Stimulated activated CD4-positive, alpha-beta T cell treated with anti-CD3 and anti-CD28 coated beads, Interleukin-15, amount 100 ng/mL, for 24 hours (primary cell): ENCODE measurements around the gene NCKAP1.
"Not testable (repeated sequence)": the region's sequence is repeated elsewhere in the genome, so short reads cannot be mapped to it uniquely, and the experiment has no call there.

Source experiments
- DNase-seq: peaks from one replicate; pipeline ENCODE4 v3.0.0-alpha.2; 2020

Gene NCKAP1

DNA sequence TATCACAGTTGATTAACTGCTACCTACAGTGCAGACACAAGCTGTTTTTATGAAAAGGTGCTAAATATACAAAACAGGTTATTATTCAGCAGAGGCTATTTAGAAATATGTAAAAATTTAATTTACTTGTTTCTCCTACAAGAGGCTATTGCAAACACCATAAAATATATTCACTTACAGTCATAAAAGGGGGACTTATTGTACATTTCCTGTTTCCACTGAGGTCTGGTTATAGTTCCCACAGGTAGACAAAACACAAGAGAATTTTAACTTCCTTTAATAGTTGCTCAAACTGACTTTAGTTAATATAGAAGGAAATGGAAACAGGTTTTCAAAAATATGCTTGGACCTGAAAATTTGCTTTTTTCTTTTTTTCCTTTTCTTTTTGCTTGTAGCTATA, 131.8 kb downstream of the NCKAP1 start:
- no peak for DNase-seq

DNA sequence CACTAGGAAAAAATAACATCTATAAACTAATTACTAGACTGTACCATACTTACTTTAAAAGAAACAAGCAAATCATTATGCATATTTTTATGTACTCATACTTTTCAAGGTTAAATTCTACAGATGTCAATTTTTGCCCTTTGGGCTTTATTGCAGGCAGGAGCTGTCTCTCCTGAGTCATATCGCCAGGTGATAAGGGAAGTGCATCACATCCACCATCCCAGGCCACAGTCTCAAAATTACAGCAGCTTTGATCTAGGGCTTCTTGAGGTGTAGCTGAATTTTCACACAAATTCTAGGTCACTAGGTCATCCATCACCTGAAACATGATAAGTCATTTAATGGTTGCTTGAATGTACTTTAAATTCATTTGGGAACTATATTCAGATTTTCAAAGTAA, 133.4 kb downstream of the NCKAP1 start:
- DNase-seq: no peak

DNA sequence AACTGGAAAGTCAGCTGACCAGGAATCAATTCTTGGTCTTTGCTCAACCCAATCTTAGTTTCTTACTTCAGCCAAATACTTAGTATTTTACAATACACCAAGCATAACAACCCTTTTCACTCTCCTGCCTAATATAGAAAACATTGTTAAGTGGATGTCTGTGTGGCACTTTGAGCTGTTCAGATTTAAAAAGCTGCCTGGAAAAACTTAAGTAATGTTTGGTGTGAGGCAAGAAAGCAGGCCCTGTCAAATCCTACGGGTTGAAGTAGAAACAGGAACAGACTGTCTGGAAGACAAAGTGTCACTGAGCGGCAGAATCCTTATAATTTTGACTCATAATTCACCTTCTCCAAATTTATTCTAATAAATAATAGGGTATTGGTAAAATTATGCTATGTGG, 134.7 kb downstream of the NCKAP1 start:
- DNase-seq: no peak

DNA sequence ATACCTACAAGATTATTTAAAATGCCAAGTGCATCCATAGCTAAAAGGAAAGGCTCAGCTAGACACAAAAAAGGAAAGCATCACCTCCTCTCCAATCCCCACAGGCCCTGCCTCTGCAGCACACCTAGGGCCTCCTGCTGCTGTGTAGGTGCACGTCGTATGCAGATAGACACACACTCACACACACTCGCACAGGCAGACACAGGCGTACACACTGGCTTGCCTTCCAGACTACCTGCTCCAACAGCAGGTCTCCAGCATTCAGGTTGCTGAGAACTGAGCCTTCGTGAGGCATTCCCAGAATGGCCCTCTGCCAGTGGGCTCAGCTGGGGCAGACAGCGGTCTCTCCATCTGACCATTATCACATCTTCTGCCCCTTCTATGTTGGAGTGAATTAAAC, 136.5 kb downstream of the NCKAP1 start:
- DNase-seq: no peak

DNA sequence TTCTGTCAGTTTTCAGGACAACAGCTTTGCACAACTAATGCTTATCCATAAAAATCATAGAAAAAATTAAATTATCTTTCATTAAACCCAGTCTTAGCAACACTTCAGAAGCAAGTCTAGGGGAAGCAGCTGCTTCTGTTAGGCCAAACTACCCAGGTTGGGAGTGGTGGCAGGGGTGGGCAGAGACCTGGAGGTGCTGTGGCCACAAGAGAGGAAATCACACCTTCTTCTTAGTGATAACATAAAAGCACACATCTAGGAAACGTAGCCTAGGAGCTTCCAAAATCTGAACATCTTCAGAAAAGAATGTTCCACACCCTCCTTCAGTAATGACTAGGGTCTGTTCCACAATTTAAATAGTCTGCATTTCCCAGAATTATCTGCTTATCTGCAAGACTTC, 139.5 kb downstream of the NCKAP1 start:
- DNase-seq: no peak

DNA sequence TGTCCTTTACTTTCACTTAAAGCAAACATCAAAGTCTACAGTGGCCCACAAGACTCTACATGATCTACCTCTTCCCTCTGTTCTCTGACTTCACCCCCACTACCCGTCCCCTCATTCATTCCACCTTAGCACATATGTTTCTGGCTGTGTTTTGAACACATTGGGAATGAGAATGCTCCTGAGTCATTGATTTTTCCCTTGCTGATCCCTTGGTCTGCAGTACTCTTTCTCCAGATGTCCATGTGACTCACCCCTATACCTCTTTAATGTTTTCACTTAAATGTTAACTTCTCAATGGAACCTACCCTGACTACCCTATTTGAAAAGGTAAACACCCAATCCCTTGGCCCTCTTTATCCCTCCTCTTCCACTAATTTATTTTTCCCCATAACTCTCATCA, 141.1 kb downstream of the NCKAP1 start:
- no peak for DNase-seq

DNA sequence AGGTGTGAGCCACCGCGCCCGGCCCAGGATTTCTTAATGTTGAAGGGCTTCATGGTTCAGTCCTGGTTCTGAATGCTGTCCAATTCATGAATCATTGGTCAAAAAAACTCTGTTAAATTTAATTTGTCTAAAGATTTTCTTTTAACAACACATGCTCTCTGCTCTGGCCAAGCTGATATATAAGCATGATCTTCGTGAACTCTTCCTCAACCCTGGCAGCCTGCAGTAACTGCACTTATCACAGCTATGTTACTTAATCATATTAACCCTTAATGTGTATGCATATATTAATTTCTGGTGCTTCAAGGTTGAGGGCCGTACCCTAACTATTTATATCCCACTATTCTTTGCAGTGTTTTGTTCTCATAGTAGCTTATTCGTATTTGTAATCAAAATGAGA, 142.5 kb downstream of the NCKAP1 start:
- DNase-seq: no peak

DNA sequence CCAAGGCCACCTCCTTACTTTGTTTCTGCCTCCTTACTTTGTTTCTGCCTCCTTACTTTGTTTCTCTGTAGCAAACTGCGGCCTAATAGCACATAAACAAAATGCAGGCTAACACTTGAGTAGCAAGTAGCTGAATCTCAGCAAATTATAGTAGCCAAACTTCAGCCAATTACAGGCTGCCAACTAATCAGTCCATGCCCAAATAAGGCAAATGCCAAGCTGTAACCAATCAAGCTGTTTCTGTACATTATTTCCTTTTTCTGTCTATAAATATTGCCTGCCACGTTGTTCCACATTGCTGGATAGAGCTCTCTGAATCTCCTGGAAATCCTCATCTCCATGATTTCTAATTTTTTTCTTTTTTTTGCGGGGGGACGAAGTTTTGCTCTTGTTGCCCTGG, 143.1 kb downstream of the NCKAP1 start:
- no peak for DNase-seq

DNA sequence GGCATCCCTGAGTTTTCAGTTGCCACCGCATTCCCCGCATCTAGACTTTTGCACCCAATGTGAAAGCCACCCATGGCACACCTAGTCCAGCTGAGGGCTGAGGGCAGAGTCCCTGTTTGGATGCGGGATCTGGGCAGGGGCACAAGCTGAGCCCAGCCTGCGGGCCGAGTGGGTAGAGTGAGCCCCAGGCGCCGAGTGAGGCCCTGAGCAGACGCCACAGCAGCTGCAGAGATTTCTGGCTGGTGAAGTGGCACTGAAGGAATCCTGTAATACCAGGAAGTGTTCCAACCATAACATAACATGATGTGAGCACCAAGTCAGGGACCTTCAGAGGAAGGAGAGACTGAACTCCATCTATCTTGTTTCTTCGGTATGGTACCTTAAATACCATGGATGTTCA, 144.1 kb downstream of the NCKAP1 start:
- no peak for DNase-seq

DNA sequence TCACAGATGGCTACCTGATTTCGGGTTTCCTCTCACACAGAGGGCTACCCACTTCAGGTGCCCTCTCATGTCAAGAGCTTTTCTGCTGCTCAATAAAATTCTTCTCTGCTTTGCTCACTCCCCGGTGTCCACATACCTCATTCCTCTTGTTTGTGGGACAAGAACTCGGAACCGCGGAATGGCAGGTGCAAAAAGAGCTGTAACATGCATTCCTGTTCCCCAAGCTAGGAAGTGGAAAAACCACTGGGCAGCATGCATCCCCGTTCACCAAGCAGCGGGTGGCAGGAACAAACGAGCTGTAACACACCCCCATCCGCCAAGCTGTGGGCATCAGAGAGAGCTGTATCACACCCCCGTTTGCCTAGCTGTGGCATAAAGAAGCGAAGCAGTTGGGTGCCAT, 144.6 kb downstream of the NCKAP1 start:
- no peak for DNase-seq

DNA sequence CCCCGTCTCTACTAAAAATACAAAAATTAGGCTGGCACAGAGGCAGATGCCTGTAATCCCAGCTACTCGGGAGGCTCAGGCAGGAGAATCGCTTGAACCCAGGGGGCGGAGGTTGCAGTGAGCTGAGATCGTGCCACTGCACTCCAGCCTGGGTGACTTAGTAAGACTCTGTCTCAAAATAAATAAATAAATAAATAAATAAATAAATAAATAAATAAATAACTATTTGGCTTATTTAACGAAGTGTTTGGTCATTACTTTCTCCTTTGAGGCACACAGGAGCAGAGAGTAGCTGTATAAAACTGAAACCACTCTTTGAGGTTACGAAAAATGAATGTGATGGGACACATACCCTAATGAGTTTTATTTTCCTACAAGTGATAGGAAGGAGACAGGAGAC, 145.2 kb downstream of the NCKAP1 start:
- not testable (repeated sequence) for DNase-seq

DNA sequence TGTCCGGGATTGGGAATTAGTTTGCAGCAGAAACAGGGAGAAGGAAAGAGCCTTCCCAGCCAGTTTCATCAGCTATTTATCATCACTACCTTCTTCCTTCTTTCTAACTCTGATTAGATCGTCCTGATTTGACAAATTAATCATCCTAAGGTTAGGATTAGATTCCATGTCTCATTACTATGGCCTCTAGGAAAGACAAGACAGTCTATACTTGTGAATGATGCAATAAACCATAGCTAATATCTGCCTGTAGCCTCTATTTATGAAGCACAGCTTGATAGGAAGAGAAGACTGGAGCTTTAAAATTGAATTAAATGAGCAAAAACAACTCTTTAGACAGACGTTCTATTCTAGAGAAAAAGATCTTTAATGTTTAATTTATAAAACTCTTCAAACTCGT, 146.6 kb downstream of the NCKAP1 start:
- DNase-seq: no peak

DNA sequence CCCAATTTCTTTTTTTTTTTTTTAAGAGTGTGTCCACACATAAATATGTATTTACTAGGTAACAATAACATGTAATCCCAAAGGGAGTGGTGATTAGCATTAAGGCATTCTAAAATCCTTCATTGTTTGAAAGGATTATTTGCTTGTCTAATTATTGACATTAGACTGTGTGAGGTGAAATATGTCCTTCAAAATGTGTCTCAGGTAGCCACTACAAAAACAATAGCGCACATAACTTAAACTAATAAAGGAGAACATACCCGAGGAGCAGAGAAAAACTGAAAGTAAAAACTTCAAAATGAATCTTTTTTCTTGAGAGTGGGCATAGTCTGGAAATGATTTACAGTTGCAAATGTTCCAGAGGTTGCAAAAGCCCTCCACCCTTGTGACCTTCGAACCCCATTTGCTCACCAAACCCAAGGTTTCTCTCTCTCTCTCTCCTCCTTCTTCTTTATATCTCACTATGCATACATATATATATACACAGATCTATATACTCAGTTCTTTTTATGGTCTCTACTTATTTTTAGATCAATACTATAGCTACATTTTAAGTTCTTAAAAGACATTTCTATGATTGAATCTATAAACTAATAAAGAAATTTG, 147.4 kb downstream of the NCKAP1 start:
- DNase-seq: no peak

DNA sequence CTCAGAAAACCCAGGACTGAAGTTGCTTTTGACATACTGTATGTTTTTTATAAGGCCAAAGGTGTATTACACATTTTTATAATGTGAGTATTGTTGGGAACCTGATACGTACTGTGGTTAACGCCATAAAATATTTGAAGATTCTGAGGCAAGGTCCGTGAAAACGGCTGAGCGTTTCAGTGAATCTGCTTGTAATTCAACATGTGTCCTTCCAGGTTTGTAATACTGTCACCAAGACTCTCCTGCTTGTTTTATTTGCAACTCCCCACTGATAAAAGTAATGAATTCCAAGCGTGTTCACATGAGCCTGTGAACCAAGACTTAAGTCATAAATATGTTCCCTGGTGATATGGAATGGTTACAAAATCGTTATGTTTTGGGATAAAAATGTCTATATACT, 148.0 kb downstream of the NCKAP1 start:
- no peak for DNase-seq

DNA sequence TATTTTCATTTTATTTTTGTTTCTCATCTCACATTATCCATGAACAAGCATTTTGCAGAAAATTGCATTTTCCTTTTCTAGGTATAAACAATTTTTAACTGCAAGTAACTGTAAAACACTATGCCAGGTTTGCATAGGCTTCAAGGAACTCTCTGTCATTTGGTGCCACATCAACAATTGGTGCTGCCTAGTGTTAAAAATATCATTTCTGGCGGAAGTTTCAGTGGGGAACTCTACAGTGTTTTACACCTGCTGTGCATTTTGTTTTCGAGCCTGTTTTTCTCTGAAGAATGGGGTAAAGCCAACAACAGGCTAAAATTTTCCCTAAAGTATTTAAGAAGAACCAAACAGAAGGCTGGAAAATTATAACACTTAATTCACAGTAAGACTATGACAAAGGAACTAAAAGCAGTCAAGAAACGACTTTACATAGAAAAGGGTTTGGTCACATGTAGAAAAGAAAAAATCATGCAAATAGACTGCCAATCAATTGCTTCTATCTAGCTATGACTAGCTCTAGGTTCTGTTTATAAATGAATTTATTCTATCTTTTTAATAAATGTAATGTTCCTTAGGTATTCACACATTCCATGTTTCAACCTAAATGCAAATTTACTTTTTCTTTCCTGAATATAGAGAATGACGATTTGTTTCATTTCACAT, 150.4 kb downstream of the NCKAP1 start:
- DNase-seq: no peak

DNA sequence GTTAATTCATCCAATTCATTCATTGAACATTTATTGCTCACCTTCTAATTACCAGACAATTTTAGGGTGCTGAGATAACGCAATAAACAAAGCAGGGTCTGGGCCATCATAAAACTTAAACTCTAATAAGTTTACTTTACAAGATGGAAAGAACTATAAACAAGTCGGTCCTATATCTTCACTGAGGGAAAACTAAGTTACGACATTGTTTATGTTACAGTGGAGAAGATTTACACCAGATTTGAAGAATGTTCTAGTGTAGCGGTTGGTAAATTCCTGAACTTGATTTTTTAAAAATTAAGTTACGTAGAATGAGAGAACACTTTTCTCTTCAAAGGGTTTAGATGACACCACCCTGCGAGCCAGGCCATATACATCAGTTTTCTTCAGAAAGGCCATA, 151.2 kb downstream of the NCKAP1 start:
- DNase-seq: no peak

DNA sequence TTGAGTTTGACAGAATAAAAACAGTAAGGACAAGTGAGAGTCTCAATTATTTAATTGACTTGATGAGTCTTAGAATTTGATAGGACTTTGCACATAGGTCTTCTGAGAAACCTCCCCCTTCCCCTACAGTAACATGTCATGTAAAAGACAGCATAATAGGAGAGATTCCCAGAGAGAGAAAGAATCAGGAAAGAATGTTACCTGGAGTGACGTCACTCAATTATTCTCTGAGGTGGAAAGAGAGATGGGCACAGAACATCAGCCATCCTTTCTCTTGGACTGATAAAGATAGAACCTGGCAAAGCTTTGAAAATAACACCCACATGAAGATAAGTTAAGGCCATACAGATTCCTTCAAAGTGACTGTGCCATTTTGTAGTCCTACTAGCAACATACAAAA, 152.5 kb downstream of the NCKAP1 start:
- no peak for DNase-seq

DNA sequence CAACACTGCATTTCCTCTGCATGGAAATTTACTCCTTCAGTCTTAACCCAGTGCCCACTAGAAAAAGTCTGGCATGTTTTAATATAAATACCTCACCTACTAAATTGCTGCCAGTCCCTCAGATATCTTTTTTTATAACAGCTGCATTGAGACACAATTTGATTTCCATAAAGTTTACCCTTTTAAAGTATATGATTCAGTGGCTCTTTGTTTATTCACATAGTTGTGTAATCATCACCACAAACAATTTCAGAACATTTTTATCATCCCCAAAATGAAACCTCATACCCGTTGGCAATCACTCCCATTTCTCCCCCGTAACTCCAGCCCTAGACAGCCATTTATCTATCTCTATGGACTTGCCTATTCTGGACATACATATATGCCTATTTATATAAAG, 154.8 kb downstream of the NCKAP1 start:
- DNase-seq: no peak

DNA sequence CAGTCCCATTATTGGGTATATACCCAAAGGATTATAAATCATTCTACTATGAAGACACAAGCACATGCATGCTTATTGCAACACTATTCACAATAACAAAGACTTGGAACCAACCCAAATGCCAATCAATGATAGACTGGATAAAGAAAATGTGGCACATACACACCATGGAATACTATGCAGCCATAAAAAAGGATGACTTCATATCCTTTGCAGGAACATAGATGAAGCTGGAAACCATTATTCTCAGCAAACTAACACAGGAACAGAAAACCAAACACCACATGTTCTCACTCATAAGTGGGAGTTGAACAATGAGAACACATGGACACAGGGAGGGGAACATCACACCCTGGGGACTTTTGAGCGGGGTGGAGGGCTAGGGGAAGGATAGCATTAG, 158.2 kb downstream of the NCKAP1 start:
- DNase-seq: not testable (repeated sequence)

DNA sequence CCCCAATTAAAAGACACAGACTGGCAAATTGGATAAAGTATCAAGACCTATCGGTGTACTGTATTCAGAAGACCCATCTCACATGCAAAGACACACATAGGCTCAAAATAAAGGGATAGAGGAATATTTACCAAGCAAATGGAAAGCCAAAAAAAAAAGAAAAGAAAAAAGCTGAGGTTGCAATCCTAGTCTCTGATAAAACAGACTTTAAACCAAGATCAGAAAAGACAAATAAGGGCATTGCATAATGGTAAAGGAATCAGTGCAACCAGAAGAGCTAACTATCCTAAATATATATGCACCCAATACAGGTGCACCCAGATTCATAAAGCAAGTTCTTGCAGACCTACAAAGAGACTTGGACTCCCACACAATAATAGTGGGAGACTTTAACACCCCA, 161.6 kb downstream of the NCKAP1 start:
- DNase-seq: not testable (repeated sequence)

DNA sequence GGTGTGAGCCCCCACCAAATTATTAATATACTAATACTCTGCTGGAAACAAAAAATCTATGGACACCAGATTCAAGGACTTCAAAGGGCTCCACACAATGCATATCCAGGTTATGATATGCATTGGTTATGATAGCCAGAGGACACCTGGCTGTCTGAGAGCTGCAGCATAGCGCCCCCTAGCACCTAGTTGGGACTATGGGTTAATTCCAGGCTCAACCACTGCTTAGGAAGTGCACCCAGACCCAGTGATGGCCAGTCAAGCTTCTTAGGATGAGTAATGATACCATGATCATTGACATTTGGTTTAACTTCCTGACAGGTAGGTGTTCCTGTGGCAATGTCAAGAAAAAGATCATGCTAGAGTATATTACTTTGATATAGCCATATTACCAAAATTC, 168.0 kb downstream of the NCKAP1 start:
- DNase-seq: peak; percentile 23

DNA sequence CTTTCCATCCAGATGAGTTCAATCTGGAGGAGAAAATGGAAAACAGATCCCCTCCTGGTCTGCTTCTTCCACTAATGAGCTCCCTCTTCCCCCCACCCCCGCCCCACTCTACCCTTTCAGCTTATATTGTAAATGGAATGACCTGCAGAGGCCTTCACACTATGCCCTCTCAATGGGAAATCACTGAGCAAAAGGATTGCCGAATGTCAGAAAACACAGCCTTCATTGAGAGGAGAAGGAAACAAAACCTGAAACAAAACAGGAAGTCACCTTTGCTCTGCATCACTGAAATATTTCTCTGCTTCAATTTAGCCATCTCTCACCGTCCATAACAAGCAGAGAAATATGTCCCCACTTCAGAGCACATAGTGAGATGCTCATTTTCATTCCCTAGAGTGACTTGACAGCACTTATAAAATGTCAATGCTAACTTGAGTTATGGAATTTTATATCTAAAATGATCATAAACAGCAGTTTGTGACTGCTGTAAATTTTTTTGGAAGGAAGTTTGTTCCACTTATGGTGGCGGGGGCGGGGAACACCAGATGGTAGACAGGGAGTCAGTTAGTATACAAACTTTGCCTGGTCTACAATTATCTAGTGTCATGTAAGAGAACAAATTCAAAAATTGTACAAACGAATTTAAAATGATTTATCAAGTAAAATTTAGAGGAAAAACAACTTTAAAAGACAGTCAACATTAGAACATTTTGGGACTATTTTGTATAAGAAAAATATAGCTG, 170.0 kb downstream of the NCKAP1 start:
- DNase-seq: no peak

DNA sequence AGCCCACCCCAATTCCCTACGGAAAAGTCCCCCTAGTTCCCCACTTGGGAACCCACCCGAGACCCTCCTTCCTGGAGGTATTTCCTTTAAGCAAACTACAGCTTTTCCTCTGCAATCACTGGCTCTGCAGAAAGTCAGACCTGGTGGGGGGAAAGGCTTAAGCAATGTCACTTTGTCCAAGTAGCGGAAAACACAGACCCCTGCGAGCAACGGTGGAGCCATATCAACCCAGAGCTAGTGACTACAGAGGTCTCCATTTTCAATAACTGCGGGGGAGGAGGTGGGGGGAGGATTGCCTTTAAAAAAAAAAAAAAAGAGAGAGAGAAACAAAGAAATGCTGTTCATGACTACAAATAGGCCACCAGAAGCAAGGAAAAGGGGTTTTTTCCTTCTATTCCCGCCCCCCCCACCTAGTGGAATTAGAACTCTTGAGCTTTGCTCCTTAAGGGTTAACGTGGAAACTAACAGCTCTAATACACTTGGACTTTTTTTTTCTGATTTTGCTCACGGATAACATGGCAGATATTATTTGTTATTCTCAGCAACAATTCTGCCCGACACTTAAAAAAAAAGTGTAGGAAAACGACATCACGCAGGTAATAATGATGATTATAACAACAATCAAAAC, 170.7 kb downstream of the NCKAP1 start:
- no peak for DNase-seq
